GM12801 (cell line): ENCODE data around the gene C4orf50.

Source experiments
- TF ChIP-seq, protein P1 (sequence below): IDR thresholded peaks from one replicate; pipeline ENCODE4 v1.5.1; 2011; ENCODE audit warnings: control low read depth; ENCODE audit not compliant: insufficient read length; ENCODE audit errors: extremely low read depth

The C4orf50 gene

DNA sequence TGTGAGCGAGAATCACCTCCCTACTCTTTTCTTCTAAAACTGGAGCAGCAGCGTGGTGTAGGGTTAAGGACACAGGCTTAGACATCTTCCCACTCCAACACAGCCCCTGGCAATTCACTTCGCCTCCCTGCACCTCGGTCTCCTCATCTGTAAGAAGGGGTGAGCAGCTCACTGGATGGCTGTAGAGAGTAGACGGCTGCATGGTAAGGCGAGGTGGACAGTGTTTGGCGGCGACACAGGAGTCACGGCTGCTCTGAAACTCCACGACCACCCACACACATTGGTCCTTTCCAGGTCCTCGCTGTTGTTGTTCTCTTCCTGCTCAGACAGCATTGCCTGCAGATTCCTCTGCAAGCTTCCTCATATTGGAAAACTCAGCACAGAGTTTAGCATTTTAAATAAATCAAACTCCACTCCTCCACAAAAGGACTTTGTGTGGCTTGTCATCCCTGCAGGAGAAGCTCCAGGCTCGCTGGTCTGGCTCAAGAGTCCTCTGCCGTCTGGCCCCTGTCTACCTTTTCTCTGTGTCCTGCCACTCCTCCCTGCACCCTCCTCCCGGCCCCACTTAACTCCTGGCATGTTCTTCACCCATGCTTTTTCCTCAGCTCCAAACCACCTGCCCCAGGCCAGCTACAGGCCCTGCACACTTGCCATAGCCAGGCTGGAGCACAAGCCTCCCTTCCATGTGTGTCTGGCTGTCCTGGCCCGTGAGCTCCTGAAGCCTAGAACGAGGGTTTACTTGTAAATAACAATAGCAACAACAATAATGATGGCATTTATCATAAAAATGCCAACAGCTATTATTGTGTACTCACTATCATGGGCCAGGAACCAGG lies 84.0 kb downstream of the C4orf50 start:
- TF ChIP-seq, protein P1, sequence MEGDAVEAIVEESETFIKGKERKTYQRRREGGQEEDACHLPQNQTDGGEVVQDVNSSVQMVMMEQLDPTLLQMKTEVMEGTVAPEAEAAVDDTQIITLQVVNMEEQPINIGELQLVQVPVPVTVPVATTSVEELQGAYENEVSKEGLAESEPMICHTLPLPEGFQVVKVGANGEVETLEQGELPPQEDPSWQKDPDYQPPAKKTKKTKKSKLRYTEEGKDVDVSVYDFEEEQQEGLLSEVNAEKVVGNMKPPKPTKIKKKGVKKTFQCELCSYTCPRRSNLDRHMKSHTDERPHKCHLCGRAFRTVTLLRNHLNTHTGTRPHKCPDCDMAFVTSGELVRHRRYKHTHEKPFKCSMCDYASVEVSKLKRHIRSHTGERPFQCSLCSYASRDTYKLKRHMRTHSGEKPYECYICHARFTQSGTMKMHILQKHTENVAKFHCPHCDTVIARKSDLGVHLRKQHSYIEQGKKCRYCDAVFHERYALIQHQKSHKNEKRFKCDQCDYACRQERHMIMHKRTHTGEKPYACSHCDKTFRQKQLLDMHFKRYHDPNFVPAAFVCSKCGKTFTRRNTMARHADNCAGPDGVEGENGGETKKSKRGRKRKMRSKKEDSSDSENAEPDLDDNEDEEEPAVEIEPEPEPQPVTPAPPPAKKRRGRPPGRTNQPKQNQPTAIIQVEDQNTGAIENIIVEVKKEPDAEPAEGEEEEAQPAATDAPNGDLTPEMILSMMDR = no peak

DNA sequence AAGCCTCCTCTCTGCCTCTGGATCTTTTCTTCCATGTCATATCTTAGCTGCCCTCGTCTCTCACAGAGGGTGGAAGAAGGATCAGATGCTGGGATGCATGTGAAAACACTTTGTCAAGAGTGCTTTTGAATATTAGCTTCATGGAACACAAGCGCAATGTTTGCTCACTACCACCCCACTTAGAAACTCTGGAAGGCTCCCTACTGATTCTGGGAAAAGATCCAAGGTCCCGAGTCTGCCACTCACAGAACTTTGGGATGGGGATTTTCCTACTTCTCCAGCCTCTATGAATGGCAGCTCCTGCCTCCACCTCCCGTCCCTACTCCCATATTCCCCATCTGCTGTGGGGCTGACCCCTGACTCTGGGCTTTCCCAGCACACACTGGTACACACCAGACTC lies 85.1 kb downstream of the C4orf50 start:
- TF ChIP-seq, protein P1 = no peak

DNA sequence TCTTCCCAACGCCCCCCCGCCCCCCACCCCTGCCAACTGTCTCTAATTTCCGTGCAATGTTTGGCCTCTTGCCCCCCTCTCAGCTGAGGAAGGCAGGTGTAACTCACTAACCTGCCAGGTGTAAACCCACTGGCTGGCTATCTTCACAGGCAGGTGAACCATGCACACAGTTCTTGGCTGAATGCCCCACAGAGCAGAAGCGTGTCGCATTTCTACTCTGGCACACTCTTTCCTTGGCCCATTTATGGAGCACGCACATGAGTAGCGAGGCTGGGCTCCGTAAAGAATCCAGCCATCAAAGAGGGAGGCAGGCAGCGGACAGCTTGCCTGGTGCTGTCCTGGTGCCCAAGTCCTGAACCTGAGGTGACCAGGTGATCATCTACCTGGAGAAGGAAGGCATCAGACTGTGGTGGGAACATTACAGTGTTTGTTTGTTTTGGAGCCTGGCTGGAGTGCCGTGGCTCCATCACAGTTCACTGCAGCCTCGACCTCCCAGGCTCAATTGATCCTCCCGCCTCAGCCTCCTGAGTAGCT lies 86.1 kb downstream of the C4orf50 start:
- TF ChIP-seq, protein P1 = no peak

DNA sequence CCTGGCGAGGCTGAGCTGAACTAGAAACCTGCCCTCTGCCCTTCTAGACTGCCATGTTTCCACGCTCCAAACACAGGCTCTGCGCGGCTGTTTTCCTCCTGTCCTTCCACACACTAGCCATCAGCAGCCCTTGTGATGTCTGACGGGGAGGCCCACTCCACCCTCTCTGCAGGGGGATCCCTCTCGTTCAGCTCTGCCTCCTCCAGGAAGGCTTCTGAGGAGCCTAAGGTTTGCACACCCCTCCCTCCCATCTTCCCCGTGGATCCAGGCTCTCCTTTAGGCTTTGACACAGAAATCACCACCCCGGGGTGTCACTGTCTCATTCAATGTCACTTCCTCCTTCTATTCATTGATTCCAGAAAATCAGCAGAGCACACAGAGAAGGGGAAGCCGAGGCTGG lies 86.7 kb downstream of the C4orf50 start:
- TF ChIP-seq, protein P1 = no peak

DNA sequence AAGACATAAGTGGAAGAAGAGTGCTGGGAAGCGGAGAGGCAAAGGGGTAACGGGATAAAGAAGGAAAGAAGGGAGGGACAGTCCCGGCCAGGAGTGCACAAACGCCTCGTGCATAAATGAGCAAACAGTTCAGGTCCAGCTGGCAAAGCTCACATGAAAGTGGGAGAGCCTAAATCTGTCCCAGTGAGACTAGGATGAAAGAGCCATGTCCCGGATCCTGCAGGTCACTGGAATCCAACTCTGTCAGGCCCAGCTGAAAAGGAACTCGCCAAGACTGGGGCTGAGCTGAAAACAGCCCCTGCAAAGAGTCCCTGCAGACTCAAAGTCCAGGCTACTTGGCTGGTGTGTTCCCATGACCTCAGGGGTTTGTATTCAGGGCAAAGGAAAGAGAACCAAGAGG lies 87.4 kb downstream of the C4orf50 start:
- TF ChIP-seq, protein P1 = no peak

DNA sequence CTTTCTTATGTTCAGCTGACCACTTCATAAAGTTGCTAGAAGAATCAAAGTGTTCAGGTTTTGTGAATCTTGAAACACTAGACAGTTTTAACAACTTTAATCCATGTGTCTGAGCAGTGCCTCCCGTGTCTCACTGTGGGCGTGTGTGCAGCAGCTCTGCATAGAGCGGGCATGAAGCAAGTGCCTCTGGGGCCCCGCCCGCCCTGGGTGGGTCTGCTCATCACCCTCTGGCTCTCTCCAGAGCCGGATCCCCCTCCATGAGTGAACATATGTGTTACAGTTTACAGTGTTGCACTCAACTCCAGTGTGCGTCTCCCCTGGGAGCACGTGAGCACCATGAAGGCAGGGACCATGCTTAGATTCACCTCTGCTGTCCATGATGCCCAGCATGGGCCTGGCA lies 87.8 kb downstream of the C4orf50 start:
- TF ChIP-seq, protein P1 = no peak

DNA sequence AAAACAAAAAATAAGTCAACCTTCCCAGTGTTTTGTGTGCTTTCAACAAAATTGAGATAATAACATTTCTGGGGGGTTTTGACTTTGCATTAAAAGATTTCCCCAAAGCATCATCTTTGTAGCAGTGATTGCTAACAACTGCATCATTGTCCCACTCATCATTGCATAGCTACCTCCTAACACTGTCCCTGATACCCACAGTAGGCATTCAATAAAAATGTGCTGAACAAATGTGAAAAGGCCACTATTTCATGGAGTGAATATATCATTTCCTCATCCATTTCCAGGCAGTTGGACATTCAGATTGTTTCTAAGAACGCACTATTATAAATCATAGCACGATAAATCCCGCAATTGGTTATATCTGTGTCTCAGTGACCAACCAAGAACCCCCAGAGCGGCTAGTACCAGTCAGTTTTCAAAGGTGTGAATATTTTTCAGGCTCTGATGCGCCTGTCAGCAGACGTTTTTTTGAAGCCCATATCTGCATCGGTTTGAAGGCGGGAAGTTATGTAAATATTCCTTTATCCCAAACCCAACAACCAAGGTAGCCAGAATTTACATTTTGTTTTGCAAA lies 89.3 kb downstream of the C4orf50 start:
- TF ChIP-seq, protein P1 = no peak
